ENCODE measurements around the gene SLC30A2. TPM values are rescaled to one million over a fixed set of nuclear protein-coding genes. Genes with fewer than 3 reads are reported as not detected.

Gene SLC30A2
- total and polyA plus RNA-seq, 2 of the 13 experiments (the other 11 are each of a cell fraction or from before 2014, with no cell fraction given) = not detected

DNA sequence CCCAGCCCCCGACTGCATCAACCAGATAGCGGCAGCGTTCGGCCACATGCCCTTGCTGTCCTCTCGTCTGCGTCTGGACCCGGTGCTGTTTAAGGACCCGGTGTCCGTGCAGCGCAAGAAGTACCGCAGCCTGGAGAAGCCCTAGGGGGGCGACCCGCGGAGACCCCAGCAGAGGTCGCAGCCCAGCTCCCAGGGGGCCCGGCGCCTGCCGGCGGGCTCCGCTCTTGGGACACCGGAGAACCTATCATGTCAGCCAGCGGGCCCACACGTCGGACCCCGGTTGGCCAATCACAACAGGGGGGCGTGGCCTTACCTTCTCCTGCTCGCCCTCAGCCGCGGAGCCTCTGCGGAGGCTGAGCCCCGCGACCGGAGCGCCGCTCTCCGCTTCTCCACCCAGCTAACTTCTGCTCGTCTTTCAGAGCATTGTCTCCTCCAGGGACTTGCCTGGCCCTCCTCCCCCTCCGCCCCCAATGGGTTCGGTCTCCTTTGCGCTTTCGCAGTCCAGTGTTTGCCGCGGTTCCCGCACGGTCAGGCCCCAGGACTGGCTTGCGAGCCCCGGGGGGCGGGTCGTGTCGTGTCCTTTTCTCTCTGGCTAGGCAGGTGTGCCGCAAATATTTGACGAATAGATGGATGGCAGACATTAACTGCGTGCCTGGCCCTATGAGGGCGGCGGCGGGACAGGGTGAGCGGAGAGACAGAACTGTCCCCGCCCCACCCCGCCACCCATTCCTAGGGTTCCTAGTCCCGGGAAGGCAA is 10.5 kb downstream of the SLC30A2 start (continued):
- TF ChIP-seq MIXL1 (CRISPR knock-in tag; IDR thresholded peaks at IDR 0.05) (no peak), ZNF263 (CRISPR knock-in tag; IDR thresholded peaks at IDR 0.05) (peak; percentile 16; the same call in 1 of the 2 replicates), YY1 (IDR thresholded peaks at IDR 0.05; ENCODE audit: insufficient read depth, insufficient replicate concordance, low read depth, low read length) (peak; percentile 53), CCDC6 (CRISPR knock-in tag; IDR thresholded peaks at IDR 0.05) (no peak; the same call in 1 of the 2 replicates), KLF15 (CRISPR knock-in tag; IDR thresholded peaks at IDR 0.05; ENCODE audit: borderline replicate concordance) (no peak), FOXJ3 (CRISPR knock-in tag; IDR thresholded peaks at IDR 0.05; ENCODE audit: borderline replicate concordance) (no peak), PHF8 (CRISPR knock-in tag; IDR thresholded peaks at IDR 0.05) (peak; percentile 90), GTF2F1 (IDR thresholded peaks at IDR 0.05; ENCODE audit: low read length) (no peak), ZNF101 (CRISPR knock-in tag; IDR thresholded peaks at IDR 0.05; ENCODE audit: borderline replicate concordance, low read depth) (no peak), SALL1 (CRISPR knock-in tag; IDR thresholded peaks at IDR 0.05) (peak; percentile 56; the same call in 1 of the 2 replicates), JUNB (CRISPR knock-in tag; IDR thresholded peaks at IDR 0.05; ENCODE audit: borderline replicate concordance) (no peak), NR2F1 (CRISPR knock-in tag; IDR thresholded peaks at IDR 0.05) (no peak), ZFY (CRISPR knock-in tag; IDR thresholded peaks at IDR 0.05) (peak; percentile 78), ZNF260 (CRISPR knock-in tag; IDR thresholded peaks at IDR 0.05; ENCODE audit: borderline replicate concordance, low read depth) (no peak), KDM6A (CRISPR knock-in tag; IDR thresholded peaks at IDR 0.05; ENCODE audit: low read depth) (no peak), ZFP36L1 (CRISPR knock-in tag; IDR thresholded peaks at IDR 0.05) (no peak), MZF1 (CRISPR knock-in tag; IDR thresholded peaks at IDR 0.05; ENCODE audit: borderline replicate concordance) (no peak), FOSL2 (CRISPR knock-in tag; IDR thresholded peaks at IDR 0.05) (no peak), ZNF430 (CRISPR knock-in tag; IDR thresholded peaks at IDR 0.05) (peak; percentile 89), TCF12 (IDR thresholded peaks at IDR 0.05) (no peak), TCF12 (CRISPR knock-in tag; IDR thresholded peaks at IDR 0.05) (no peak), GPN1 (CRISPR knock-in tag; IDR thresholded peaks at IDR 0.05; ENCODE audit: borderline replicate concordance) (no peak), ZNF670 (CRISPR knock-in tag; IDR thresholded peaks at IDR 0.05; ENCODE audit: borderline replicate concordance) (no peak), ZNF543 (CRISPR knock-in tag; IDR thresholded peaks at IDR 0.05) (no peak; the same call in 1 of the 2 replicates), NFE2L2 (IDR thresholded peaks at IDR 0.05; ENCODE audit: low read length) (no peak), GABPA (IDR thresholded peaks at IDR 0.05; ENCODE audit: low read depth, low read length) (no peak), GABPA (CRISPR knock-in tag; IDR thresholded peaks at IDR 0.05; ENCODE audit: low read depth) (no peak; the same call in 1 of the 2 replicates), ZSCAN12 (CRISPR knock-in tag; IDR thresholded peaks at IDR 0.05) (no peak), KDM1A (CRISPR knock-in tag; IDR thresholded peaks at IDR 0.05) (no peak)
- TF ChIP-seq, protein P1, sequence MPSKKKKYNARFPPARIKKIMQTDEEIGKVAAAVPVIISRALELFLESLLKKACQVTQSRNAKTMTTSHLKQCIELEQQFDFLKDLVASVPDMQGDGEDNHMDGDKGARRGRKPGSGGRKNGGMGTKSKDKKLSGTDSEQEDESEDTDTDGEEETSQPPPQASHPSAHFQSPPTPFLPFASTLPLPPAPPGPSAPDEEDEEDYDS (CRISPR knock-in tag; IDR thresholded peaks at IDR 0.05) = peak; percentile 50
- TF ChIP-seq, protein P2, sequence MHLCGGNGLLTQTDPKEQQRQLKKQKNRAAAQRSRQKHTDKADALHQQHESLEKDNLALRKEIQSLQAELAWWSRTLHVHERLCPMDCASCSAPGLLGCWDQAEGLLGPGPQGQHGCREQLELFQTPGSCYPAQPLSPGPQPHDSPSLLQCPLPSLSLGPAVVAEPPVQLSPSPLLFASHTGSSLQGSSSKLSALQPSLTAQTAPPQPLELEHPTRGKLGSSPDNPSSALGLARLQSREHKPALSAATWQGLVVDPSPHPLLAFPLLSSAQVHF (CRISPR knock-in tag; IDR thresholded peaks at IDR 0.05) = no peak; the same call in 1 of the 2 replicates
- TF ChIP-seq, protein P3, sequence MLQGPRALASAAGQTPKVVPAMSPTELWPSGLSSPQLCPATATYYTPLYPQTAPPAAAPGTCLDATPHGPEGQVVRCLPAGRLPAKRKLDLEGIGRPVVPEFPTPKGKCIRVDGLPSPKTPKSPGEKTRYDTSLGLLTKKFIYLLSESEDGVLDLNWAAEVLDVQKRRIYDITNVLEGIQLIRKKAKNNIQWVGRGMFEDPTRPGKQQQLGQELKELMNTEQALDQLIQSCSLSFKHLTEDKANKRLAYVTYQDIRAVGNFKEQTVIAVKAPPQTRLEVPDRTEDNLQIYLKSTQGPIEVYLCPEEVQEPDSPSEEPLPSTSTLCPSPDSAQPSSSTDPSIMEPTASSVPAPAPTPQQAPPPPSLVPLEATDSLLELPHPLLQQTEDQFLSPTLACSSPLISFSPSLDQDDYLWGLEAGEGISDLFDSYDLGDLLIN (CRISPR knock-in tag; IDR thresholded peaks at IDR 0.05; ENCODE audit: borderline replicate concordance) = no peak
